ENCODE results near the gene ELN.
A peak's percentile ranks its signal among the peaks of the same experiment; 100 is the strongest.
"Not testable (repeated sequence)": the region's sequence is repeated elsewhere in the genome, so short reads cannot be mapped to it uniquely, and the experiment has no call there.

The ELN gene

DNA sequence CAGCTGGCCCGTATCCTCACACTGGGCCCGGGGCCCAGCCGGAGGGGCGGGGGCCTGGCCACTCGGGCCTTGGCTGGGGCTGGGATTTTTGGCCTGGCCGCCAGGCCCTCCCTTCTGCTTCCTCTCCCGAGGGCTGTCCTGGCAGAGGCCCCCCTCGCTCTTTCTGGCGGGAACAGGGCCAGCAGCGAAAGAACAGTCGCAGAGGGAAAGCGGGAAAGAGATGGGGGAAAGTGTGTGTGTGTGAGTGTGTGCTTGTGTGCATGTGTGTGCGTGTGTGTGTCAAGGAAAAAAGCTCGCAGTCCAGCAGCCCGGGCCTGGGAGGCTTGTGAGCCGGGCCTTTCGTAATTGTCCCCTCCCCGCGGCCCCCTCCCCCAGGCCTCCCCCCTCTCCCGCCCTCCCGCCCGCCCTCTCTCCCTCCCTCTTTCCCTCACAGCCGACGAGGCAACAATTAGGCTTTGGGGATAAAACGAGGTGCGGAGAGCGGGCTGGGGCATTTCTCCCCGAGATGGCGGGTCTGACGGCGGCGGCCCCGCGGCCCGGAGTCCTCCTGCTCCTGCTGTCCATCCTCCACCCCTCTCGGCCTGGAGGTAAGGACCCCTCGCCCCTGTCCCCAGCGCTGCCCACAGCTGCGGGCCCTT lies at the start of gene ELN:
ELN (plus strand) TSS at position 491 of the 638 bp plus-strand sequence; CDS start at position 506, 15 bp downstream.
- DNase-seq (ENCODE audit: low read depth, low spot score) = peak; percentile 74

DNA sequence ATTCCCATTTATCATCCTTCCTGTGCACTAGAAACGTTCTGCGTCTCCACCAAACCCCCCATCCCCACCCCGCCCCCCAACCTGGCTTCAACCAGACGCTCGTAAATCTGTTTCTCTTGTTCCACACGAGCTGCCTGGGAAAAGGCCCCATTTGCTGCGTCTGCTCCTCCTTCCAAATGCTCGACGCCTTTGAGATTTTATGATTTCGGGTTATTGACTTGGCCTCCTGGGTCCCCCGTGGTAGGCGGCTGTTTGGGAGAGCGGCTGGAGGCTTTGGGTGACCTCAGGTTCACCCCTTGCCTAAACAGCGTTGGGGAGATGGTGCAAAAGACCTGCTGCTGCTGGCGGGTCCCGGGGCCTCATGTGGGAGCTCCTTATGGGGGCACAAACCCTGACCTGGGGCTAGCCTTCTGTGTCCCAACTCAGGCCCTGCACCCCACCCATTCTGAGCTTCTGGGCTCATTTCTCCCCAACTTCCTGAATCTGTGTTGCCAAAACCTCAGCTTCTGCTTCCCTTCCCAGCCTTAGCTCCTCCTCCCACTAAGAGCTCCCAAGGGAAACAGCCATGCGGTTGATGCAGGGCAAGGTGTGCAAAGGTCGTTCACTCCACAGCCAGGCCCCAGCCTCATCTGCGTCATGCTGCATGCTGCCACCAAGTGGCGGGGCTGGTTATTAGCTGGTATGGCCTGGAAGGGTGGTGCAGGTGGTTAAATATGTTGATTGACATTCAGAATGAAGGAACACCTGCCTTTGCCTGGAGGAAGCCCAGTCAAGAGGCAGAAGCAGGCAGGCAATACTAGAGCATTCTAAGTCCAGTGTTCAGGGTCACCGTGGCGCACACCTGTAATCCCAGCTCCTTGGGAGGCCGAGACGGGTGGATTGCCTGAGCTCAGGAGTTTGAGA lies 49.1 kb upstream of the ELN start:
- DNase-seq (ENCODE audit: low read depth, low spot score) = no peak

DNA sequence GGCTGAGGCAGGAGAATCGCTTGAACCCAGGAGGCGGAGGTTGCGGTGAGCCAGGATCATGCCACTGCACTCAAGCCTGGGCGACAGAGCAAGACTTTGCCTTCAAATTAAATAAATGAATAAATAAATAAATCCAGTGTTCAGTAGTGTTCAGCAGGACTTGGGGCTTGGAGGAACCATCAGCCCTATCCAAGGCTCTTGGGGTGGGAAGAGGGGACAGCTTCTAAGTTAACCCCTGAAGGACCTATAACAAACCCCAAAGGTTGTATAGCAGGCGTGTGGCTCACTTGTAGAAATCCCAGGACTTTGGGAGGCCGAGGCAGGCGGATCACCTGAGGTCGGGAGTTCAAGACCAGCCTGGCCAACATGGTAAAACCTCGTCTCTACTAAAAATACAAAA lies 48.3 kb upstream of the ELN start:
- DNase-seq (ENCODE audit: low read depth, low spot score) = not testable (repeated sequence)

DNA sequence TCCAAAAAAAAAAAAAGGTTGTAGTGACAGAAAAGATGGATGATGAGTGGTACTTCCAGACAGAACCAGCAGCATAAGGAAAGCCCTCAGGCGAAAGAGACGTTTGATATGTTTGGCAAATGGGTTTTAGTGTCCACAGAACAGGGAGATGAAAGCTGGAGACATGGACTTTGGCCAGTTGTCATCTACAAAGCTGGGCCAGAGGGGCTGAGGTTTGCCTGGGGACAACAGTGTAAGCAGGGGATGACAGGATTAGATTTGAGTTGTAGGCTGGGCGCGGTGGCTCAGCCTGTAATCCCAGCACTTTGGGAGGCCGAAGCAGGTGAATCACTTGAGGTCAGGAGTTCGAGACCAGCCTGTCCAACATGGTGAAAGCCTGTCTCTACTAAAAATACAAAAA lies 47.8 kb upstream of the ELN start:
- no peak for DNase-seq (ENCODE audit: low read depth, low spot score)

DNA sequence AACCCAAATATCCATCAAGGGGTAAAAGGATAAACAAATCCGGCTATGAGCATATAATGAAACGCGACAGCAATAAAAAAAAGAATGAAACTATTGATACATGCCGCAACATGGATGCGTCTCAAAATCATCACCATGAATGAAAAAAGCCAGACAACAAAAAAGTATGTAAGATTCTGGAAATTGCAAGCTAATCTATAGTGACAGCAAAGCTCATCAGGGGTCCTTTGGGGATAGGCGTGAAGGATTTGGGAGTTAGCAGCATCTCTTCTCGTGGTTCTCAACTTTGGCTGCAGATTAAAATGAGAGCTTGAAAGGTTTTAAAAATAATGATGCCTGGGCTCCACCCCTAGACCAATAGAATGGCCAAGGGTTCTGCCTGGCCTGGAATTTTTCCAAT lies 46.0 kb upstream of the ELN start:
- no peak for DNase-seq (ENCODE audit: low read depth, low spot score)

DNA sequence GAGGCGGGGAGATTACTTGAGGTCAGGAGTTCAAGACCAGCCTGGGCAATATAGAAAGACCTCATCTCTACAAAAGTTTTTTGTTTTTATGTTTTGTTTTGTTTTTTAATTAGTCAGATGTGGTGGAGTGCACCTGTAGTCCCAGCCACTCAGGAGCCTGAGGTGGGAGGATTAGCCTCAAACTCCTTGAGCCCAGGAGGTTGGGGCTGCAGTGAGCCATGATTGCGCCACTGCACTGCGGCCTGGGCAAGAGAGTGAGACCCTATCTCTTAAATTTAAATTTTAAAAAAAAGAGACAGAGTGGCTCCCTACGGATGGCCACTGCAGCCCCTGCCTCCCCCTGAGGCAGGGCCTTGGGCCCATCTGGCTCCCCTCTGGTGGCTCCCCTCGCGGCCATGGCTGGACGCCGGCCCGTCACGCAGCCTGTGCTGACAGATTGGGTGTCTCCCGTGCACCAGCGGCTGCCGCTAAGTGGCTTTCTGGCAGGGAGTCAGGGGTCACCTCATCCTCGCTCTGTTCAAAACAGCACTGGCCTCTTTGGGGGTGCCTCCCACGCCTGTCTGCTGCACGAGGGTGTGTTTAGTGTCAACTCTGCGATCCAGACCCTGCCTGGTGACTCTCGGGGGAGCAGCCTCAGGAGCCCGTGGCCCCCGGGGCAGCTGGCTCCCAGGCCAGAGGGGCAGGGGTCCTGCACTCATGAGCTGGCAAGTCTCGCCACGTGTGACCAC lies 44.4 kb upstream of the ELN start:
- DNase-seq (ENCODE audit: low read depth, low spot score) = no peak

DNA sequence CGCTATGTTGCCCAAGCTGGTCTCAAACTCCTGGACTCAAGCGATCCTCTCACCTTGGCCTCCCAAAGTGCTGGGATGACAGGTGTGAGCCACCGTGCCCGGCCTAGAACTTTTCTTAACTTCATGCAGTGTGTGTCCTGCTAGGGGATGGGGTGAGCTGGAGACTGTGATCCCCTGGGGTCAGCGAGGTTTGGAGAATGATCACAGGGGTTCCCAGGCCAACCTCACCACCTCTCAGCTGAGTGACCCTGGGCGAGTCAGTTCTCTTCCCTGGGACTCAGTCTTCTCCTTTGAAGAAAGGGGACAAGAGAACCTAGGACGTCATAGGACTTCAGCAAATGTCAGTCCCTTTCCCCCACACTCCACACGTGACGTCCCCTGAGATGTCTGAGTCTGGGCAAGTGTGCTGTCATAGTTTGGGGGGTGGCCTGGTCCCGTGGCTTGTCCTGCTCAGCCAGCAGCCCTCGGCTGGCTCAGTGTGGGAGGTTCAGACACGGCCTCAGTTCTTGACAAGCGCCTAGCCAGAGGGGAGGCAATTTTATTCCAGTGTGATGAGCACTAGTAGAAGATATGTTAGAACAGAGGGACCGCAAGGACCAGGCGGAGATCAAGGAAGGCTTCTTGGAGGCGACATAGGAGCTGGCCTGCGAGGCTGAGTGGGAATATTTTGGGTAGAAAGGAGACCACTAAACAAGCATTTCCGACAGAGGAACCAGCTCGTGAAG lies 43.3 kb upstream of the ELN start:
- DNase-seq (ENCODE audit: low read depth, low spot score) = no peak

DNA sequence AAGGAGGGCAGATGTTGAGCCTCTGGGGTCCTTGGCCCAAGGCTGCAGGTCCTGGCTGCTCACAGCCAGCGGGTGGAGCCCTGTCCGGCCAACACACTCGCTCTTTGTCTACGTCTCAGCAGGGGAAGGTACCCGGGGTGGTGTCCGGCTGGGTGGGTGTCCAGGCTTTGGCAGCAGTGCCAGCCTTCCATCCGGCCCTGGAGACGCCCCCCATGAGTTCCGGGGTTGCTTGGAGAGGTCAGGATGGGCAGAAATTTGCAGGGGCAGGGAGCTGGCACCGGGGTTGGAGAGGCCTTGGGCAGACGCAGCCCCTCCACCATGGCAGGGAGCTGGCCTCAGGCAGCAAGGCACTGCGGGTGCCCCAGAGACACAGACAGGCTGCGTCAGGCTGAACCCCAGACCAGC lies 42.2 kb upstream of the ELN start:
- no peak for DNase-seq (ENCODE audit: low read depth, low spot score)

DNA sequence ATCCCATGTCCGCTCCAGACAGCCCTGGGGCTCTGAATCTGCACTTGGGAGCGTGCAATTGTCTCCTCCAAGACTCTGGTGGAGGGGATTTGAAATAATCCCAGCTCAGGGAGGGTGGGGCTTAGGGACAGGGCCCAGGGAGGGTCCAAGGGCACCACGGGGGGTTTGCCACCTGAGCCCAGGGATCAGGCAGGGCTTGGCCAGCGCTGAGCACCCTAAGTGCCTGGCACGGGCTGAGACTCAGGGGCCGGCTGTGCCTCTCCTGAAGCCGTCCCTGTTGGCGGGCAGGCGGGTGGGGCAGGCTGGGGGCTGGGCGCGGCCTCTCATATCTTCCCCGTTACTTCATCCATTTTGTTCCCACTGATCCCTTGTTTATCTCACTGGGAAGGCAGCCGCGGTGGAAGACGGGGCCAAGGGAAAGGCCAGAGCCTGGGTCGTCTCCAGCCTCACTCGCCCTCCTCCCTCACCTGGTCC lies 41.8 kb upstream of the ELN start:
- no peak for DNase-seq (ENCODE audit: low read depth, low spot score)

DNA sequence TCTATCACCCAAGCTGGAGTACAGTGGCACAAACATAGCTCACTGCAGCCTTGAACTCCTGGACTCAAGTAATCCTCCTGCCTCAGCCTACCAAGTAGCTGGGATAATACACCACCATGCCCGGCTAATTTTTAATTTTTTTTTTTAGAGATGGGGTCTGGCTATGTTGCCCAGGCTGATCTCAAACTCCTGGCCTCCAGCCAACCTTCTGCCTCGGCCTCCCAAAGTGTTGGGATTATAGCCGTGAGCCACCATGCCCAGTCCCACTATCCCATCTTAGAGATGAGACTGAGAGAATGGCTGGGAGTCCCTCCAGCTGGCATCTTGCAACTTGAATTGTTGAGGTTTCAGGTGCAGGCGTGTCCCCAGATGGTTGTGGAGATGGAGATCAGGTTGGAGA lies 40.7 kb upstream of the ELN start:
- DNase-seq (ENCODE audit: low read depth, low spot score) = no peak

DNA sequence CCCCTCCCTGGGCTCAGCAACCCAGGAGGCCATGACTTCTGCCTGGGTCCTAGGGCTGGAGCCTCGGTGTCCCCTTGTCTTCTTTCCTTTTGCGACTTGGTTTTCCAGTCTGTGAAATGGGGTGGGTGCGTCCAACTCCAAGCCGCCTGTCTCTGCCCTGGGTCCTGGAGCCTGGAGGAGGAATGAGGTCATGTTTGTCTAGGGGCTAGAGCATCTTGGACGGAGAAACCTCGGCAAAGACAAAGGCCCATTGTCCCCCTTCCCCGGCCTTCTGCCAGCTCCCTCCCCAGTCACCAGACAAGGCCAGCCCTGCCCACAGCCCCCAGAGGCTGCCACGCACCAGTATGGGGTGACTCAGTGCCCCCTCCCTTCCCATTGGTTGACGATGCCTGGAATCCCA lies 39.8 kb upstream of the ELN start:
- DNase-seq (ENCODE audit: low read depth, low spot score) = peak; percentile 70

DNA sequence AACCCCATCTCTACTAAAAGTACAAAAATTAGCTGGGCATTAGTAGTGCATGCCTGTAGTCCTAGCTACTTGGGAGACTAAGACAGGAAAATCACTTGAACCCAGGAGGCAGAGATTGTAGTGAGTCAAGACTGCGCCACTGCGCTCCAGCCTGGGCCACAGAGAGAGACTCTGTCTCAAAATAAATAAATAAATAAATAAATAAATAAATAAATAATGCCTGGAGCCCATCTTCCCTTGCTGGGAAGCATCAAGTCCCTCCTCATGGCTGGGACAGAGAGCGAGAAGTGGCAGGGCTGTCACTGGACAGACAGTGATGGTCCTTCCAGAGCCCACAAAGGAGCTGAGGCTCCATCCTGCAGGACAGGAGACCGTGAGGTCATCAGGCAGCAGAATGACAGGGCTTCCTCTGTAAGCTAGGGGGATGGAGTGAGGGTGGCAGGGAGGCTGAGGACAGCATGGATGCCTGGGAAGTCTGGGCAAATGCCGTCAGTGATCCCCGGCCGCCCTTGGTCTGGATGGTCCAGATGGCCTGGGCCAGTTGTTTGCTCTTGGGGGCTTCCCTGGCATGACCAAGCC lies 36.4 kb upstream of the ELN start:
- no peak for DNase-seq (ENCODE audit: low read depth, low spot score)

DNA sequence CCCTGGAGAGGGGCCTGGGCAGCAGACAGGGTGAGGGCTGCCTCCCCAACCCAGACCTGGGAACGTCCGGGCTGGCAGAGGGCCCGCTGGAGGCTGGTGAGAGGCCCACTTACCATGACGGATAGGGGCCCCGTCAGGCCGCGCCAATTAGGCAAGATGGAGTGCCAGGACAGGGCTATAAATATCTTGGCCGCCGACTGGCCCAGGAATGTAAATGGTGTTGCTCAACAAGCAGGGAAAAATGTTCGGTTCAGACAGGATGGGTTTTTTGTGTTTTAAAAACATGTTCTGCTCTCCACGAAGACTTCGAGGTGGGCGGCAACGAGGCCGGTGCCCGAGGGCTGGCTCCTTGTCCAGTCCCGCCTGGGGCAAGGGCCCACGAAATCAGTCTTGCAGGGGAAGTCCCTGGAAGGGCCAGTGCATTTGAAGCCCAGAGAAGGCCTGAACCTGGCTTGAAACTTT lies 35.8 kb upstream of the ELN start:
- DNase-seq (ENCODE audit: low read depth, low spot score) = peak; percentile 76

DNA sequence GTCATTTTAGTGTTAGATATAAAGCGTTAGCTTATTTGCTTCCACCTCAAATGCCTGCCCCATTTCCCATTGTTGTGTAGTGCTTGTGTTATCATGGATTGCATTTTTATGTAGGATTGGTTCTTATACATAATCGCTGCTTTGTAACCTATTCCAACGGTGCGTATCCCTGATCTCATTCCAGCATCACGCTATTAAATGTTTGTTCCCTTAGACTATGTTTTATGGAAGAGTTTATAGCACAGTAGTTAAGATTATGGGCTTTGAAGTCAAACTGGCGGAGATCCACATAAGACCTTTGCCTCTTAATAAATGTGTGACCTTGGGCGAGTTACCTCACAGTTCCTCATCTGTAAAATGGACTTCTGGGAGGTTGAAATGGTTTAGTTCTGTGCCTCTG lies 34.0 kb upstream of the ELN start:
- no peak for DNase-seq (ENCODE audit: low read depth, low spot score)

DNA sequence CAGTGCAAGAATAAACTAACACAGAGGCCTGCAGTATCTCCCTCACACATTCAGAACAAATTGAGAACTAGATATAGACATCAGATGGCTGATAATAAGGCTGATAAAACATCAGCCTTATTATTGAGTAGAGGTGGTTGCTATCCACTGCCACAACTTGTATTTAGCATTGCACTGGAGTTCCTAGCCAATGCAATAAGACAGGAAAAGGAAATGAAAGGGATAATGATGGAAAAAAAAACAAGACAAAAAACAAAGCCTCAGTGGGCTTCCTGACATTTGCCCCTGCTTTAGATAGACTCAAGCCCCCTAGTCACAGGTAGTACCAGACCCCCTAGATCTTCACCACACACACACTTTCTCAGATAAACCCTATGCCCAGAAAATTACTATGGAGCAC lies 33.2 kb upstream of the ELN start:
- DNase-seq (ENCODE audit: low read depth, low spot score) = no peak

DNA sequence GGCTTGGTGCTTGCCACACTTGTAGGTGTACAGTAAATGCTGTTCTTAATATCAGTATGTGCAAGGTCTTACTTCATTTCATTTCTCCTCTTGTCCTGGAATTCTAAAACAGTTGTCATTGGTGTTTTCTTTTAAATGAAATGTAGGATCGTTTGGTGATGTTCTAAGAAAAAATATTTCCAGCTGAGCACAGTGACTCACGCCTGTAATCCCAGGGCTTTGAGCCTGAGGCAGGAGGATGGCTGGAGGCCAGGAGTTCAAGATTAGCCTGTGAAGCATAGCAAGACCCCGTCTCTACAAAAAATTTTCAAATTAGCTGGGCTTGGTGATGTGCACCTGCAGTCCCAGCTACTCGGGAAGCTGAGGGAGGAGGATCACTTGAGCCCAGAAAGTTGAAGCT lies 32.6 kb upstream of the ELN start:
- DNase-seq (ENCODE audit: low read depth, low spot score) = peak; percentile 84

DNA sequence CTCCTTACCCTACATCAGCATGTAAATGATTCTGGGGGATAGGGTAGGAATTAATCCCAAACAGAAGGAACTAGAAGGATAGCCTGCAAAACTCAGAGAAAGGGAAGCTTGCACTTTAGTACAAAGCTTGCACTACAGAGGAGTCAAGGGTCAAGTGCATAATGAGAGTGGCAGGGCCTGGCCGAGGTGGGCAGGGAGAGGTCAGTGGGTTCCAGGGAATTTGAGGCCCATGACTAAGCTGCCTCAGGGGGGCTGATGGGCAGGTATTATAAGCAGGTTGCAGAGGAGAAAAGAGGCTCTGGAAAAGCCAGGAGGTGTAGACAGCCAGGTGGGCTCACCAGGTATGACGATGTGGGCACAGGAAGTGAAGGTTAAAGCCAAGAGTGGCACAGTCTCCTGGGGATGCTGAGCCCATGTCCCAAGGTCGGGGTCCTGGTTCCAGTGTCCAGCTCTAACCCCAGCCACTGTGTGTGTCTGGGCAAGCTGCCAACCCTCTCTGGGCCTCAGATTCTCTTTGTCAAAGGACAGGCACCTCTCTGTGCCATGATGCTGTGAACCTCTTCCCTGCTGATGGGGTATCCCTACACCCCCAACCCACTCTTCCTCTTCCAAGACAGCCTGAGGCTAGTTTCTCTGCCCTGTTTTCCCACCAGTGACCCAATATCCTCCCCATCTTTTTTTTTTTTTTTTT lies 32.0 kb upstream of the ELN start:
- DNase-seq (ENCODE audit: low read depth, low spot score) = no peak

DNA sequence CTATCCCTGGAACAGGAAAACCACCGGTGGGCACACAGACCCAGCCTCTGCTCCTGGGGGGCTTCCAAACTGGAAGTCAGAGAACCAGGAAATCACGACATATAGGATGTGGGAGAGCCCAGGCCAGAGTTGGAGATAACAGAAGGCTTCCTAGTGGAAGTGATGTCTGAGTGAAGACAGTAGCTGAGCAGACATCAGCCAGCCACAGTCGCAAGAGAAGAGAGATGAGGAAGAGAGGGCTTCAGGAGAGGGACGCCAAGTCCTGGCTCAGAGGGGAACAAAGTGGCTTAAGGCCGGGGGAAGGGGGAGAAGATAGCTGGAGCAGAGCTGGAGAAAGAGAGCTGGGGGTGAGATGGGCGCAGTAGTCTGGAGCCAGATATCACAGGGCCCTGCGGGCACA lies 30.9 kb upstream of the ELN start:
- DNase-seq (ENCODE audit: low read depth, low spot score) = no peak

DNA sequence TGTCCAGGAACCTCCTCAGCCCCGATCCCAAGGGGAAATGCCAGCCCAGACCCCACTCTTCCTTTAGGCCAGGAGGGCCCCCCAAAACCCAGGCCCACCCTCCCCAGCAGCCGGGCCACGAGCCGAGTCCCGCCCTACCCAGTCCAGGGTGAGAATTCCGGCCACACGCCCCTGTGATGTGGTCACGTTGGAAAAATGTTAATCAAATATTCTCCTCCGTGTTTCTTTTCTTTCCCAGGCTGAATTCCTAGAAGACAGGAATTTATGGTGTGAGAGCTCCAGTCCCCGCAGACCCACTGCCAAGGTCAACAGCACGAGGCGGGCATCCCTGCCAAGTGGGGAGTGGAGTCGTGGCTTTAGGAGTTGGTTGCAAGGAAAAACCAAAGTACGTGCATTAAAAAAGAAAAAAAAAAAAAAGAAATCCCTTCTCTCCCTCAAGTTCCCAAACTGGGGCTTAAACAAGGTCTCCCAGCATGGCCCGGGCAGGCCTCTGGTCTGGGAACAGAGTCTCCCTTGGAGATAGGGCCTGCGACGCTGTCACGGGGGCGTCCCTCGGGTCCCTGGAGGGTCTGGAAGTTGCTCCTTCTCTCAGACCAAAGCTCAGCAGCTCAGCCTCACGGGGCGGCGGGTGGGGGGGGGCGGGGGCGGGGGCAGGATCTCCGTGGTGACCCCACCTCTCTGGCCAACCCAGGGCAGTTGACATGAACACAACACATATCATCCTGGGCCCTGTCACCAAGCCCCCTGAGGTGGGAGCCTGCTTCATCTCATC lies 28.1 kb upstream of the ELN start:
- peak; percentile 98 for DNase-seq (ENCODE audit: low read depth, low spot score)
